NCI-H82 treated with DMSO at 0.1 percent for 48 hours (cell line): Measurements from ENCODE around the gene TES.
"Not testable (repeated sequence)": the region's sequence is repeated elsewhere in the genome, so short reads cannot be mapped to it uniquely, and the experiment has no call there.

Experiments
- DNase-seq: peaks from one replicate; lab custom pipeline; 2025; ENCODE audit not compliant: unreplicated experiment; lab: John Stamatoyannopoulos, UW

The TES gene

DNA sequence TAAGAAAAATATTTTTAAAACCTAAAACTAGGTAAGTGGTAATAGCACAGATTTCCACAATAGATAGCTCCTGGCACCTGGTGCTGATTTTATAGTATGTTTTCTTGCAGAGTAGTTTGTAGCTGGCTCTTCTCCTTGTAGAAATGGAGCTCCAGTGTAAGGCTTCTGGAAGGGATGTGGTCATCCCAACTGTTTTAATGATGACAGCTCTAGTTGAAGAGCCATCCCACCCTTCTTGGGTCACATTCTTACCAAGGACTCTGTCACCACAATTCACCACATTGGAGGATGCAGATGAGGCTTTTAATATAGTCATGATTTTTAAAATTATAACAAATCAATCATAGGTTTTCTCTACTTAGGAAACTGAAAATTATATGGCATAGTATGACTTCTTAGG is 31.0 kb downstream of the TES start:
- no peak for DNase-seq

DNA sequence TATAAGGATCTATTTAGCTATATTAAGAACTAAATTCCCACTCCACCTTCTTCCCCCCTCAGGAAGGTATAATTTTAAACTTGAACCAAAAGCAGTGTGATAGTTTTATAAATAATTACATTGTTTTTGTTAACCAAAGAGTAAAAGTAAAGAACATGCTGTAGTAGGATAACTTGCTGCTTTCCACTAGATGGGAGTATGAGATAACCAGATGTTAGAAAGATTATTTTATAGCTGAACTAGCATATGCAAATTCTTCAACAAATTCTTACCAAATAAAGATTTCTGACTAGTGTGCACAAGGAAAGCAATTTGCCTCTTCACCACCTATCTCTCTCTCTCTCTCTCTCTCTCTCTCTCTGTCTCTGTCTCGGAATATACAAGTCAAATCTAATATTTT is 31.8 kb downstream of the TES start:
- DNase-seq, result no peak

DNA sequence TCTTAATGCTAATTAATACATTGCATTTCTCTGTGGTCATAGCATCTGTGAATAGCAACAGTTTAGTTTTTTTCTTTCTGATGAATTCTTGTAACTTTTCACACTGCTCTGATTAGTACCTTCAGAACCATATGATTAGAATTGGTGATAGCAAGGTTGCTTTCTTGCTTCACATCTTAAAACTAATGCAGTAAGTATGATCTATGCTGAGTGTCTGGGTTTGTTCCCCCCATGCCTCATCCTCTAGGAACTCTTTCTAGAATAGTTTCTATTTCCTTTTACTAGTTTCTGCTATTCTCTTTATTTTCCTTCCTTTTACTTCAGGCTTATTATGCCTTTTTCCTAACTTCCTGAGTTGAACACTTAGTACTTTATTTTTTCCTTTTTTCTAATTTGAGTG is 32.4 kb downstream of the TES start:
- DNase-seq, result no peak

DNA sequence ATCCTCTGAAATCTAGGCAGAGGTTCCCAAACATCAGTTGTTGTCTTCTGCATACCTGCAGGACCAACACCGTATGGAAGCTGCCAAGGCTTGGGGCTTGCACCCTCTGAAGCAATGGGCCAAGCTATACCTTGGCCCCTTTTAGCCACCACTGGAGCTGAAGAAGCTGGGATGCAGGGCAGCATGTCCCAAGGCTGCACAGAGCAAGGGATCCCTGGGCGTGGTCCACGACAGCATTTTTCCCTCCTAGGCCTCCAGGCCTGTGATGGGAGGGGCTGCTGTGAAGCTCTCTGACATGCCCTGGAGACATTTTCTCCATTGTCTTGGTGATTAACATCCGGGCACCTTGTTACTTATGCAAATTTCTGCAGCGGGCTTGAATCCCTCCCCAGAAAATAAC is 34.5 kb downstream of the TES start:
- not testable (repeated sequence) for DNase-seq

DNA sequence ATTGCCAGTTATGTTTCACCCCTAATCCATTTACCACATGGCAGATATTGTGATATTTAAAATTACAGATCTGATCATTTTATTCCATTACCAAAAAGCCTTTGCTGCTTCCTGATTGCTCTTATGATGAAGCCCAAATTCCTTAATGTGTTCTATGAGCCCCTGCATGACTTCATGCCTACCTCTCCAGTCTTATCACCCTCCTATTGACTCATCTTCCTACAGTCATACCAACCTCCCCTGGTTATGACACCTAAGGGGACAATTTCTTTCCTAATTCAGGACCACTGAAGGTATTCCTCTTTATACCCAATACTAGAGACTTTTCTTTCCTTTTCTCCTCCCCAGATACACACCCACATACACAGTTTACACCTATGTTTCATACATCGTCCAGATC is 36.0 kb downstream of the TES start:
- no peak for DNase-seq

DNA sequence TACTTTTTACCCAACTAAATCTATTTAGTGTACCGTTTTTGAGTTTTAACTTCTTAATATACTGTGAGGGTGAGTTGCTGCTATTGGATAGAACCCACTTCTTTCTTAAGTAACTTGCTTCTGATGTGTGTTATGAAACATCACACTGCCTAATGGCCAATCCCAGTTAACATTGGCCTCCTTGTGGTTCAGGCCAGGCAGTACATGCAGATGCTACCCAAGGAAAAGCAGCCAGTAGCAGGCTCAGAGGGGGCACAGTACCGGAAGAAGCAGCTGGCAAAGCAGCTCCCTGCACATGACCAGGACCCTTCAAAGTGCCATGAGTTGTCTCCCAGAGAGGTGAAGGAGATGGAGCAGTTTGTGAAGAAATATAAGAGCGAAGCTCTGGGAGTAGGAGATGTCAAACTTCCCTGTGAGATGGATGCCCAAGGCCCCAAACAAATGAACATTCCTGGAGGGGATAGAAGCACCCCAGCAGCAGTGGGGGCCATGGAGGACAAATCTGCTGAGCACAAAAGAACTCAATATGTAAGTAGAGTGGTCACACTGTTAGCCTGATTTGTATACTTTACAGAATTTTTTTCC is 39.7 kb downstream of the TES start:
- DNase-seq, result no peak

DNA sequence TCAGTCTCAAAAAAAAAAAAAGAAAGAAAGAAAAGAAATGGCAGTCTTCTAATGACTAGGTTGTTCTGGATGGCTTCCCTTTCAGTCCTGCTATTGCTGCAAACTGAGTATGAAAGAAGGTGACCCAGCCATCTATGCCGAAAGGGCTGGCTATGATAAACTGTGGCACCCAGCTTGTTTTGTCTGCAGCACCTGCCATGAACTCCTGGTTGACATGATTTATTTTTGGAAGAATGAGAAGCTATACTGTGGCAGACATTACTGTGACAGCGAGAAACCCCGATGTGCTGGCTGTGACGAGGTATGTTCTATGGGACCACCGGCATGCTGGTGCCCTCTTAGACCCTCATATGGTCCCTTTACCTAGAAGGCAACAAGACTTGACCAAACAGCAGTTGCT is 41.3 kb downstream of the TES start:
- DNase-seq, result no peak

DNA sequence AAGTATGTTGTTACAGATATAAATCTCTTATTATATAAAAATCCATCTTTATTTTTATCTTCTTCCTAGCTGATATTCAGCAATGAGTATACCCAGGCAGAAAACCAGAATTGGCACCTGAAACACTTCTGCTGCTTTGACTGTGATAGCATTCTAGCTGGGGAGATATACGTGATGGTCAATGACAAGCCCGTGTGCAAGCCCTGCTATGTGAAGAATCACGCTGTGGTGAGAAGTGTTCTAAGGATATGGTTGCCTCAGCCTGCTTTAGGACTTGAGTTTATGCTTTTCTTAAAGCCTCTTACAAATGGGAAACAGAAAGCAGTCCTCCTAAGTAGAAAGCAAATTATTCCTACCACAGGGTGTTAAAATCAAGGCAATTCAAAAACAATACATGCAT is 41.9 kb downstream of the TES start:
- DNase-seq, result no peak

DNA sequence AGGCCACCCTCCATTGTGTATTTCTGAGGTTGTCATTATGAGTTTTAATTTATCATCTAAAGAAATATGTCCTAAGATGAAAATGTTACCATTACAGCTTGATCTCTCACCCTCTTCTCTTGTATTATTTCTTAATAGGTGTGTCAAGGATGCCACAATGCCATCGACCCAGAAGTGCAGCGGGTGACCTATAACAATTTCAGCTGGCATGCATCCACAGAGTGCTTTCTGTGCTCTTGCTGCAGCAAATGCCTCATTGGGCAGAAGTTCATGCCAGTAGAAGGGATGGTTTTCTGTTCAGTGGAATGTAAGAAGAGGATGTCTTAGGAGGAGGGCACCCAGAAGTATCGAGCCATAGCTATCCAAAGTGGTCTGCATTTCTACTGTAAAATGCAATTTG is 46.8 kb downstream of the TES start:
- DNase-seq, result no peak

DNA sequence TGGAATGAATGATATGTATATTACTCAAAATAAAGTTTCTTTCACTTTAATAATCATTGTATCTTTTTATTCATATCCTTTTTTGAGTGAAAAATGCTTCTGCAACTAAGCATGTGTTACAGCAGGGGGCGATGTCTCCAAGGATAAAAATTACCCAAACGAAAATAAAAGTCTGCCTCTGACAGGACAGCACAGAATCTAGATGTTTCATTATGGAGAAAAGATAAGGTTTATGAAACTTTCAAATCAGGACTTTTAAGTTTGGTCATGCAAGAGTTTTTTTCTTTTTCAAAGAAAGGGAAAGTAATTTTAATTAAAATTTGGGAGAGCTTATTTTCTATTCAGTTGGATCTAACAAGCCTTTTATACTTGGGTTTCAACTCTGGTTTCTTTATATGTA is 48.4 kb downstream of the TES start:
- no peak for DNase-seq

DNA sequence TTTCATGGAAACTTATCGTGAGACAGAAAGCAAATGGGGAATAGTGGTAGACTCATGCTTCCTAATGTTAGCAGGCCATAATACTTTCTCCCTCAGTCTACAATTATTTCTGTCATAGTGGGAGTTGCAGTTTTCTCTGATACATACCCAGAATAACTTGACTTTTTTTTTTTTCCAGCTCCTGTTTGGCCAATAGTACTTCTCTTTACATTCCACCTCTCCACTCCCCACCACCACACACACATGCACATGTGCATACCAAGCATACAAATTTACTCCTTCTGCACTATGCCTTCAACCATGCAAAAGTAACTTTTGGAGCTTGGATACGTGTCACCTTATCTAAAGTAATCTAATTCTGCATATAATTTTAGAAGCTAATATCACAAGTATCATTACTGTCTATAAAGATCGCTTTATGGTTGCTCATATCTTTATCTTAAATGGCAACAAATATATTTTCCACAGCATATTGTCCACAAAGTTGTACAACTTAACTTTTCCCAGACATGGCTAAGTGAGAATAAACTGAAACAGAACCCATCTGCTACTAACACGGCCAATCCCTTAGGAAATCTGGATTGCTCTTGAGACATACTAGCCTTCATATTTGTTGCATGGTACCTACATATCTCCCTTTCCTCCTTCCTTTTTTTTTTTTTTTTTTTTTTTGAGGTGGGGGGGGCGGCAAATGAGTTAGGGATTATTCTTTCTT is 49.0 kb downstream of the TES start:
- no peak for DNase-seq

DNA sequence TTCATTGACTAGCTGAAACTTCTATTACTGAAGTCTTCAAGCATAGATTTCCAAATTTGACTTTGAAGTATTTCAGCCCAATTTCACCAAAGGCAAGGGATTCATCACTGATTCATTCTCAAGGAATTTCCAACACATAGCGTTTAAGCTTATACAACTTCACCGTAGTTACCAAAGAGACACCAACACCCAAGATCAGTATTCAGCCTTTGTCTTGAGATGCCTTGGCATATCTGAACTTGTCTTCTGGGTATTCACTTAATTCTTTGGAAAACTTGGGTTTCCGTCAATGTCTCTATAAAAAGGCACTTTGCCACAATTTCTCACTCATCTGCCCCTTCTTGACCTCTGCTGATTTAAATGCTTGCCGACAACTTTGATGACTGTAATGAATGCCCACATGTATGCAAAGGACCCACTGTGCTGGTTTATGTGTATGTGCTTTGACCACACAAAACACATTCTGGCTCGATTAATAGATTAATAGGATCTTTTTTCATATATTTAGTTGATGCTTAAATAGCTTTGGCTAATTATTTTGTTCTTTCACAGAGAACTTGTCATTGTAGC is 49.6 kb downstream of the TES start:
- no peak for DNase-seq

DNA sequence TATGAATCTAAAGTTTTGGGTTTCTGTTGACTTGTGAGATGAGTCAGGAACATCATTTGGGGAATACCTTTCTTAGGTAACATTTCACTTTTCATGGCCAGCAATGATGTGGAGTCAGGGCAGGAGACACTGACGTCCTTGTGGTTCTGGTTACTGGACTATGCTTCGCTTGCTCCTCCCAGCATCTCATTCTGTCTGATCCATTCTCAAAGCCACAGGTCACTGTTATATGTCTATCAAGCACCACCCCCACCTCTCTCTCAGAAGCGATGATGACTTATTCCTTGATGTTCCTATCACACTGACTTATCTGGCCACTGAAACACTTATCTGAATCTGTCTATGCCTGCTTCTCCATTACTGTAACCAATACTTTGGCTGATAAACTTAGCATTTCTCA is 51.6 kb downstream of the TES start:
- DNase-seq, result no peak

DNA sequence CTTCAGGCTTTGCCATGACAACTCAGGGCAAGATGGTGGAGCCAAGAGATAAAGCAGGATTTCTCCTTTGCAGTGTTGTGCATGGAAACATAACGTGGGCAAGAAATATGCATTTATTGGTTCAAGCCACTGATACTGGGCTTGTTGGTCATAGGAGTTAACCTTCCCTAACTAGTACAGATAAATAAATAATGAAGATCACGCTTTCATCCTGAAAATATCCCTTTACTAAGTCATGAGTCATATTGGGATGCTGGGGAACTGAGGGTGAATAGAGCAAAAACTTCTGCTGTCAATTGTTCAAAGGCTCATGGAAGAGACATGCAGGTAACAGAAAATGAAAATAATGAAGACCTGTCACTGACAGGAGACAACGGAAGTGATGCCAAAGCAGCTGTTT is 55.5 kb downstream of the TES start:
- DNase-seq, result no peak

DNA sequence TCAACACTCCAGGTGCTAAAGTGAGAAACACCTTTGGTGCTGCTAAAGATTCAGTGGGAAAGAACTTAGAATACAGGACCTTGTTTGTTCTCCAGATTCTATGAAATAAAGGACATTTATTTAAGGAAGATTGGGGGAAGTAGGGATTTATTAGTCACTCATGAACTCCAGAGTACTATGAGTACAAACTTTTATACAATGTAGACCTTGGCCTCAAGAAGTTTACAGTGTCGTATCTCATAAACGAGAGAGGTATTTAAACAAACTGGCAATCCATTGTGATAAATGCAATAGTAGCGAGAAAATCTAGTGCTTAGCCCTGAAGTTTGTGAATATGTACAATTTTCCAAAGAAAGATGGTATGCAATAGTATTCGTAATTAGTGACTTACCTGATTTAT is 59.1 kb downstream of the TES start:
- no peak for DNase-seq

DNA sequence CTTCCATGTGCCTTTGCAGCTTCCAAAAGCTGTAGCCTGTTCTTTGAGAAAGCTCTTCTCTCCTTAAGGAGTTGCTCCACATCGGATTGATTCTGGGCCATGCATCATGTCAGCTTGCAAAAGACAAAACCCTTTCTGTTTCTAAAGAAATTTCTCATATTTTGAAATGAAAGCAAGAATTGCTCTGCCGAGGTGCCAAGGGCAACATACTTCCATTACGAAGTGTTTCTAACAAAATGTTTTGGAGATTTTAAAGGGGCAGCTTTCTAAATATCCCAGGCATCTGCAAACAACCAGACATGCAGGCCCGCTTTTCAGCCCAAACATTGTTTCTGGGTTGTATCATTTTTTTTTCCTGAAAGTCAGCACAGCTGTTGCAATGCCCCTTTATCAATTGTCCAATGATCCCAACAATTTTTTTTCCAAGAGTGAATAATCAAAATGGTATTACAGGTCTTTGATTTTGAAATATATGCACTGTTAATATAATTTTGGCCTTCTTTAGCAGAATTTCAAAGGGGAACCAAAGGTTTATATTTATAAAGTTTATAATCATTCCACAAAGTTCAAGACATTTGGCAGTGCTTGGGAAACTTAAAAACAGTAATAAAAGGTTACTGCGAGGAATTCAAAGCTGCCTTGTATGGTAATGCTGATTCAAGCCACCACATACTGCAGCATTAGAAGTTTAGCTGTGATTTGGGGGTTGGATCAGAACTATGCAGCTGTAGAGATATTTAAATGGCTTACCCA is 61.0 kb downstream of the TES start:
- DNase-seq, result no peak

DNA sequence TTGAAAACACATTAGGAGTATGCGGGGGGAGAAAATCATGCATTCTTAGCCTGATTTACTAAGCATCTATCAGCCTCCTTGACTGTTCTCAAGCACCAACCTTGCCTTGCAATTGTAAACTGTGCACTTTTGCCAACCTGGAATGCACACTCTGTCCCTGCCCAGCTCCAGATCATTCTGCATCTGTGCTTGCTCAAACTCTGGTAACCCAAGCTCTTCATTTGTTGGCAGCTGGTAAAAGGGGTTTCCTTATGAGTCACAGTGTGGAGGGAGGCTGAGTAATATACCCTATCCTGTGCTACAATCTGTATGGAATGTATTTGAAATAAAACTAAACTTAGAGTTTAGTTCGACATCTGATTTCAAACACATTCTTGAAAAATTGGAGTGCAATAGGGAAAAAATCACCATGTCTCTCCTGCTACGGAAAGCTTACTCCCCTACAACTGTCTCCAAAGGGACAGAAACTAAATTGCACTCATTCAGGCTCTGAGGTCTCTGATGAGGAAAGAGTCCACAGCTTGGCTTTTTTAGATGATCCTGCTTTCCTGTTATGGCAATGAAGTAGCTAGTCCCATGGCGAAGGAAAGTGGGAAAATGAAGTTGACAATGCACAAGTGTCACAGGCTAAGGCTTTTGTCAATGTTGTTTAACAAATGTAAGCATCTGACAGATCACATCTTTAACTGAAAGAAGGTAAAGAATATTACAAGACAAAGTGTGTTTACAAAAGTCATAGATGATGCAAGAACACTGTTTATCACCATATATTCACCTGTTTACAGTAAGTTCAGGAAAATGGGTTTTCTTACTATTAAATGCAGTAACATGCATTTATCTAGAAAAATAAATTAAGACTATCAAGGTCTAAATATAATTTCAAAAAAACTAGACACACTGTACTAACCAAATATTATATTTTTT is 61.9 kb downstream of the TES start:
- DNase-seq, result no peak

DNA sequence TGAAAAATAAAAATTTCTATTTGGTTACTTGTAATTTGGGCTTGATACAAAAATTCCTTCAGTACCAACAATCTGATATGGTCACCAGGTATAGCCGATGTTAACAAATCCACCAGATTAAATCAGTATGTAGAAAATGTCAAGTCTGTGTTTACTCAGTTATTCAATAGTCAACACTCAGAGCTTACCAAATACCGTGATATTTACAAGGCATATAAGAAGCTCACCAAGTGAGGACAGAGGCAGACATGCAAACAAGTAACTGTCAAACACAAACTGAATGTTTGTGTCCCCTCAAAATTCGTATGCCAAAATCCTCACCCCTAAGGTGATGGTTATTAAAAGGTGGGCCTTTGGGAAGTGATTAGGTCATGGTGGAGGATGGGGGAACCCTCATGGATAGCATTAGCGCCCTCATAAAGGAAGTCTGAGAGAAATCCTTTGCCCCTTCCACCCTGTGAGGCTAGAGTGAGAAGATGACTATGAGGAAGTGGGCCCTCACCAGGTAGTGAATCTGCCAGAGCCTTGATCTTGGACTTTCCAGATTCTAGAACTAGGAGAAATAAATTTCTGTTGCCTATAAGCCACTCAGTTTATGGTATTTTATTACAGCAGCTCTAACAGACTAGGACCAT is 63.1 kb downstream of the TES start:
- DNase-seq, result no peak

DNA sequence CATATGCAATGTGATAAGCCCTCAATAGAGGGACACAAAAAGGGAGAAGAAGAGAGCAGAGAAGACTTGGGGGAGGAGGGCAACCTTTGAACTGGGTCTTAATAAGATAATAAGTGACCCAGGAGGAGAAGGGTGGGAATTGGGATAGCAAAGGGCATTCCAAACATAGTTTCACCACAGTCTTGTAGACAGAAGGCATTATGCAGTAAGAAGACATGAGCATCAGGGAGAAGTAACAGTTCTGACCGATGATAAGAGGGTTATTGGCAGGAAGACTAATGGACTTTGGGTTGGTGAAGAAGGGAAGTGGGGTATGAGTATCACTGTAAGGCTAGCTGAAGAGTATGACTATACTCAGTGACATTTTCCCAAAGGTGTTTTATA is 63.6 kb downstream of the TES start:
- DNase-seq, result no peak

DNA sequence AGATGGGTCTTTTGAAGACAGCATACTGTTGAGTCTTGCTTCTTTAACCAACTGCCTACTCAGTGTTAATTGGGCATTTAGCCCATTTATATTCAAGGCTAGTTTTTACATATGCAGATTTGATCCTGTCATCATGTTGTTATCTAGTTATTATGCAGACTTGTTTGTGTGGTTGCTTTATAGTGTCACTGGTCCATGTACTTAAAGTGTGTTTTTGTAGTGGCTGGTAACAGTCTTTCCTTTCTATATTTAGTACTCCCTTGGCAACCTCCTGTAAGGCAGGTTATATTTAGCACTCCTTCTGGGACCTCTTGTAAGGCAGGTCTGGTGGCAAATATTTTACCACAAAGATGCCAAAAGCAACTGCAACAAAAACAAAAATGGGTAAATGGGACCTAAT is 66.7 kb downstream of the TES start:
- no peak for DNase-seq

DNA sequence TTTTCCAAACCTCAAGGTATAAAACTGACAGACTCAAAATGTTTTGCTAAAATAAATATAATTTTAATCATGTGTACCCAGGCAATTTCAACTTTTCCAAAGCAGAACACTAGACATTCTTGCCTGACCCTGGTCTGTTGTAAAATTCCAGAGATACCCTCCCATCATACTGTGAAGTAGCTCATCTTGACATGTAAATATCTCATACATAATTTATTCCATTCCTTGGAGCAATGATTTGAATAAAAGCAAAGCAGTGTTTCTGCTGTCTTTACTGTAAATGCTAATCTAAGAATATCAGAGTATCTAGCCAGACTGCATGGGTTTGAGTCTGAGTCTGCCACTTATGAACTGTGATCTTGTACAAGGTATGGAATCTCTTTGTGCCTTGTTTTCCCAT is 68.9 kb downstream of the TES start:
- no peak for DNase-seq
